GM21367 (cell line): ENCODE data around the gene SDK2.
A peak's percentile ranks its signal among the peaks of the same experiment; 100 is the strongest.

Experiments
- ATAC-seq: cut with Tn5 transposase; IDR thresholded peaks from one replicate; pipeline ENCODE4 v1.9.1; 2021; ENCODE audit not compliant: unreplicated experiment

The SDK2 gene

DNA sequence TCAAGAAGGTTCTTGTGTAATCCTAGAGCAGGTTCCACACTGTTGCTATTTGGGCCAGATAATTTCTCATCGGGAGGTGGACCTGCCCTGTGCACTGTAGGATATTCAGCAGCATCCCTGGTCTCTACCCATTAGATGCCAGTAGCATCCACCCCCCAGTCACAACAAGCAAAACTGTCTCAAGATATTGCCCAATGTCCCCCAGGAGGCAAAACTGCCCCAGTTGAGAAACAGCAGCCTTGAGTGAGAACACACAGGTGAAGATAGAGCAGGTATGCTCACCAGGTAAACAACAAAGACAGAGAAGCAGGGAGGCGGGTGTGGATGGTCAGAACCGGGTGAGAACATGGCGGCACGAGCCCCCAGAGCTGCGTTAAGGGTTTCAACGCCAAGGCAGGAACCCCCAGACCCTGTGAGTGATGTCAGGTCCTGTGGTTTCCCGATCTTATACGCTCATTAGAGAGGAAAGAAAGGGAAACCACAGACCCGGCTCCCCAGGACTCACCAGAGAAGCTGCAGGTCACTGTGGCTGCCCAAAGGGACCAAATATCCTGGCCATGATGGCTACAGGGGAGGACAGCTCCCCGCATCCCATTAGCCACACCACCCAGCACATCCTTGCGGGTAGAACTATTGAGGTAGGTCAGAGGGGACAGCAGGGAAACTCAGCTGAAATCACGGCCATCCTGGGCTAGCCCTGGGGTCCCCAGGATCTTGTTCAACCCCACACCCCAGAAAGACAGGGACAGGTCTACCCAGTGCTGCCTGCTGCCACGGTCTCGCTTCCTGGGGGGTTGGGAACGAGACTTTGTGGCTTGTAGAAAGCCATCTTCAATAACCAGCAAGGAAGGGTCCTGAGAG, 353.6 kb downstream of the SDK2 start:
- peak; percentile 26 for ATAC-seq

DNA sequence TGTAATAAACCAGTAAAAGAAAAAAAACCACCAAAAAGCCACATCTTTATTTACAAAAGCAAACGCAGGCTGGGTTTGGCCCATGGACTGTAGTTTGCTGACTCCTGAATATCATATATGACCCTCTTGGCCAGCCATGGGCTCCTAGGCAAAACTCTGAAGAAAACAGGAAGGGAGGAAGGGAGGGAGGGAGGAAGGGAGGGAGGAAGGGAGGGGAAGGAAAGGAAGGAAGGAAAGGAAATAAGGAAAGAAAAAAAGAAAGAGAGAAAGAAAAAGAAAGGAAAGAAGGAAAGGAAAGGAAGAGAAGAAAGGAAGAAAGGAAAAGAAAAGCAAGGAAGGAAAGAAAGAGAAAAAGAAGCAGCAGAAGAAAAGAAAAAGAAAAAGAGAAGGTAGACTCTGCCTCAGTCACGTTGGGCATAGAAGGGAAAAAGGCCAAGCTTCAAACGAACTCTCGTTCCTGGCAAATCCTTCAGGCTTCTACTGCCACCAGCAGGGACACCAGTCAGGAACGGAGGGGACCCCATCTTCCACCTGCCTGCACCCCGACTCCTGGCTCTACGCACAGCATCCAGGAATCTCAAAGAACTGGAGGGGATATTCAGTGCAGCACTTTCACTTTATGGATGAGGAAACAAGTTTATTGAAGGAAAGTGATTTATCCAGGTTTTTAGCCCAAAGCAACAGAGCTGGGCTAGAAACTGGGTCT, 354.5 kb downstream of the SDK2 start:
- ATAC-seq: no peak

DNA sequence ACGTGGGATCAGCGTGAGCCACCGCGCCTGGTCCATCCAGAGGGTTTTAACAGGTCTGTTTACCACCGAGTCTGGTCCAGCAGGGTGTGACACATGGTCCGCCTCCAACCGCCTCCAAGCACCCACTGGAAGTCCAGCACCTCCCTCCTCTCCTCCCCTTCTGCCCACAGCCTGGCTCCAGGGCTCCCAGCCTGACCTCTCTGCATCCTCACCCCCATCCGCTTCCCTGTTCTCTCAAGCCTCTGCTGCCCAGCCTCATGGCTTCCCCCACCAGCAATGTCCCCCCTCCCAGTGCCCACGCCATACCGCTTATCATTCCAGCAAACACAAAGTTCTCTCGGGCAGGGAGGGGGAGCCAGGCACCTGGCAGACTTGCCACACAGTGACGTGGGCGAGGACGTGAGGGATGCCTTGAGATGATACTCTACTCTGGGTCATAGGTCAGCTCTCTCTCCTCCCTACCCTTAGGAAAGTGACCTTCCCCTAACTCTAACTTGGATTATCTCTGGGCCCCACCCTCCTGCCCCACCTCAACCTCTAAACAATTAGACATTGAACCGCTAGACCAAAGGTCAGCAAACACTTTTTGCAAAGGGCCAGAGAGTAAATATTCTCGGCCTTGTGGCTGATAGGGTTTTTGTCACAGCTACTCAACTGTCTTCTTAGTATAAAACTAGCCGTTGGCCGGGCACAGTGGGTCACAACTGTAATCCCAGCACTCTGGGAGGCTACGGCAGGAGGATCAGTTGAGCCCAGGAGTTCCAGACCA, 355.5 kb downstream of the SDK2 start:
- no peak for ATAC-seq

DNA sequence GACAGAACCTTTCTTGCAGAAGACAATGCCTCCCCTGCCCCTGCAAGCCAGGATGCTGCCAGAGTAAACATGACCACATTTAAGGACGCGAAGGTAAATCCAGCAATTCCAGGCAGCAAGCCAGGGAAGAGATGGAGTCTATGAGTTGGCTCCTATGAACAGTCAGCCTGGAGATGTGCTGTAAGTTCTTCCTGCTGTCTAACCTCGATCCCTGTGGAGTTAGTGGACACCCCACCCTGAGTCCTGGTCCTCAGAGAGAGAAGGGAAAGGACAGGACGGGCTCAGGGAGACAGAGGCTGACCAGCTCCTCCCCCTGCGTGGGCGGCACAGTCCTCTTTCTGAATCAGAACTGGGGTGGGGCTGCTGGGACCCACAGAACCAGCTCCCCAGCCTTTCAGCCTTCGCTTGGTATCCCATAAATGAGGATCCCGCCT, 357.4 kb downstream of the SDK2 start:
- no peak for ATAC-seq

DNA sequence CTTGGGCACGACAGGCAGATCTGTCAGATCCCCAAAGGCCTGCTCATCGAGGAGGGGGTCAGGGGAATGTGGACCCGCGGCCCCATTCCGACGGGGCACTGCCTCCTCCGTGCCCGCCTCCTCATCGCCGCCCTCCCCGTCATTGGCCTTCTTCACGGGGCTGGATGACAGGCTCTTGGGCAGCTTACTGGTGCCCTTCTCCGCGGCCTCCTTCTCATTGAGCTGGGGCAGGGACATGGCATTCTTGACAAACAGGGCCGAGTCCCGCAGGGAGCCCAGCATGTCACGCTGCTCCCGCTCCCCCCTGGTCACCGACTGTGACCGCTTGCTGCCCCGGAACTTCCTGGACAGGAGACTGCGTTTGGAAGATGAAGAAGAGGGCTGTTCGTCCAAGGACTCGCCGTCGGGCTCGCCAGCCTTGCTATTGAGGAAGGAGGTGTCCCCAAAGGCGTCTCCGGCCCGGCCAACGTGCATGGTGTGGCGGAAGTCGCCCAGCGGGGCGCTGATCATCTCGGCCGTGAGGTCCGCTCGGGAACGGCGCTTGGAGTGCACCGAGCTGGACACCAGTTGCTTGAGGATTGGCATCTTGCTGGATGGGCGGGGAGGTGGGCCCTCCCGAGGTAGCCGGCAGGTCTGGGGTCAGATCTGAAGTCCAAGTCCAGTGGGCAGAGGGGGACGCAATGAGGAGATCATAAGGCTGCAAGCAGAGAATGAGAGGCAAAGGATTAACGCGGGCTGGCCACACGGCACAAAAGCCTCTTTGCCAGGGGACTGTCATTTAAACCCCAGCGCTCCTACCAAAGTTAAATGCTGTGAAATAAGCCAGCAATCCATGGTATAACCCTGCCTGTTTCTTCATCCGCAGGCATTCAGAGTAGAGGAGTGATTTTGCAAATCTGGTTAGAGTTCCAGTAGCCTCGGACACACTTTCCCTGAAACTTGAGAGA, 358.1 kb downstream of the SDK2 start:
- no peak for ATAC-seq

DNA sequence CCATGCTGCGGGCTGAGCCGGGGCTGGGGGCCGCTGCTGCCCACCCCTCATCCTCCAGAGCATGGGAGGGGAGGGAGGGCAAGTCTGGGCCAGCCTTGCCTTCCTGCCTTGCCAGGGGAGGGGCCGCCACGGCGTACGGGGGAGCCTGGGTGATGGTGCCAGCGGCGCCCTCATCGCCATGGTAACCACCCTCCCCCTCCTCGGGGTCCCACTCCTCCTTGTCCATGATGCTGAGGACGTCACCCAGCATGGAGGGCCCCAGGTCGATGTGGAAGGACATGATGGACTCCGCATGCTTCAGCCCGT, 358.7 kb downstream of the SDK2 start:
- no peak for ATAC-seq

DNA sequence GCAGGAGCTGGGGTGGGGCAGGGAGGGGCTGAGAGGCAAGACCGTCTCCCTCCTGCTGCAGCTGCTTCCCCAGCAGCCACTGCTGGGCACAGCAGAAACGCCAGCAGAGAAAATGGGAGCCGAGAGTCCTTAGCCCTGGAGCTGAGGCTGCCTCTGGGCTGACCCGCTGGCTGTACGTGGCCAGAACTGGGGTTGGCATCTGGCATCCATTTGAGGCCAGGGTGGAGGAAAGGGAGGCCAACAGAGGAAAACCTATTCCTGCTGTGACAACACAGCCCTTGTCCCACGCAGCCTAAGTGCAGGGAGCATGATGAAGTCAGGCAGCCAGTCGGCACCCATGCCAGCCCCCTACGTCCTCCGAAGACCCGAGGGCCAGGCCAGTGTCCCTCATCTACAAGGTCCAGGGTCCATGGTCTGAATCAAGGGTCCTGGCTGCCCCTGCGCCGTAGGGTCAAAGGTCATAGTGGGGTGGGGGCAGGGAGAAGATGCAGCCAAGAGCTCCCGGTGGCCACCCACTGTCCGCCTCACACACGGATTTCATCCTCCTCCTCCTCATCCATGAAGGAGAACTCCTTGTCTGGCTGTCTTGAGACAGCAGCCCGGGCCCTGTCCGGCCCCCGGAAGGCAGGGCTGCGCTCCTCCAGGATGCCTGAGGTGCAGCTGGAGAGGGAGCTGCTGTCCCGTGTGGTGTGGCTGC, 359.2 kb downstream of the SDK2 start:
- no peak for ATAC-seq
